Measurements from ENCODE around the gene PCED1B. TPM values are rescaled to one million over a fixed set of nuclear protein-coding genes. Genes with fewer than 3 reads are reported as not detected.

PCED1B gene
- total RNA-seq, 1 donor from 2014 or later, result 4.8 TPM

DNA sequence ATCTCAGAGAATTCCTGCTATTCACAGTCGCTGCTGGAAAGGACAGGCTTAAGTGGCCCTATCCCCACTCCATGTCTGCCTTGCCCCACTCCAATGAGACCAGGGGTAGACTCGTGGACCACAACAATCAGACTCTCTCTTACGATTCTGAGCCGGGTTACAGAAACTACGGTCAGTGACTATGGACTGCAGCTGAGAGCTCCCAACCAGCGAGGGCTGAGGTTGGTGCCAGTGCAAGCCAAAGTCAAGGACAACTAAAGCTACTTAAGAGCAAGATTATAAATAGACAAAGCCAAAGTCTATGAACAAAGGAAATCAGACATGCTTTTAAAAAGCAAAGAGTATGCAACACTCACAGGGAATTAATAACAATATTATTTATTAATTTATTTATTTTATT is 18.7 kb downstream of the PCED1B start:
- Histone ChIP-seq H3K4me3 (ENCODE audit: low read depth, low read length) (no peak overlapping the region), H3K36me3 (ENCODE audit: control insufficient read depth, insufficient read depth, low read length) (no peaks in the 10 kb centered on the region), H3K27me3 (ENCODE audit: control insufficient read depth, insufficient read depth, low read length) (no peaks in the 10 kb centered on the region)
- TF ChIP-seq, protein P1, sequence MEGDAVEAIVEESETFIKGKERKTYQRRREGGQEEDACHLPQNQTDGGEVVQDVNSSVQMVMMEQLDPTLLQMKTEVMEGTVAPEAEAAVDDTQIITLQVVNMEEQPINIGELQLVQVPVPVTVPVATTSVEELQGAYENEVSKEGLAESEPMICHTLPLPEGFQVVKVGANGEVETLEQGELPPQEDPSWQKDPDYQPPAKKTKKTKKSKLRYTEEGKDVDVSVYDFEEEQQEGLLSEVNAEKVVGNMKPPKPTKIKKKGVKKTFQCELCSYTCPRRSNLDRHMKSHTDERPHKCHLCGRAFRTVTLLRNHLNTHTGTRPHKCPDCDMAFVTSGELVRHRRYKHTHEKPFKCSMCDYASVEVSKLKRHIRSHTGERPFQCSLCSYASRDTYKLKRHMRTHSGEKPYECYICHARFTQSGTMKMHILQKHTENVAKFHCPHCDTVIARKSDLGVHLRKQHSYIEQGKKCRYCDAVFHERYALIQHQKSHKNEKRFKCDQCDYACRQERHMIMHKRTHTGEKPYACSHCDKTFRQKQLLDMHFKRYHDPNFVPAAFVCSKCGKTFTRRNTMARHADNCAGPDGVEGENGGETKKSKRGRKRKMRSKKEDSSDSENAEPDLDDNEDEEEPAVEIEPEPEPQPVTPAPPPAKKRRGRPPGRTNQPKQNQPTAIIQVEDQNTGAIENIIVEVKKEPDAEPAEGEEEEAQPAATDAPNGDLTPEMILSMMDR (IDR thresholded peaks at IDR 0.05; ENCODE audit: insufficient read depth, low read length, poor library complexity, severe bottlenecking), result no peak
- no peak for DNase-seq (ENCODE audit: low read depth)

DNA sequence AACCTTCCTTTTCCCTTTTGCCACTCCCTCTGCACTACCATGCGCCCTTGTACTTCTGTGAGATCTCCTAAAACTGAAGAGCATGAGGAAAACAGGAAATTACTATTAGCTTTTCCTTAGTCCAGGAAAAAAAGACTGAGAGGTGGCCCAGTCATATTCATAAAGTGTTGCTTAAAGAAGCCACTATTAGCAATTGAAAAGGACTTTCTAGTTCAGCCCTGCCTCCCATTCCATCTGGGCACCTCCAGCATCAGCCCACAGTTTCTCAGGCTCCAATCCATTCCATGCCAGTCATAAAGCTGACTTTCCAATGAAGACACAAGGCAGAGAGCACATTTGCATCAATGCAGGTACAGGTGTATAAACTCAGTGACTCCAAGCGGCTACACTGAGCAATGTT is 20.2 kb downstream of the PCED1B start:
- no peaks in the 10 kb centered on the region for H3K36me3 ChIP-seq (ENCODE audit: control insufficient read depth, insufficient read depth, low read length)
- no peak overlapping the region for H3K4me3 ChIP-seq (ENCODE audit: low read depth, low read length)
- DNase-seq (ENCODE audit: low read depth), result no peak
- H3K27me3 ChIP-seq (ENCODE audit: control insufficient read depth, insufficient read depth, low read length), result no peaks in the 10 kb centered on the region
- TF ChIP-seq, protein P1 (IDR thresholded peaks at IDR 0.05; ENCODE audit: insufficient read depth, low read length, poor library complexity, severe bottlenecking), result no peak

DNA sequence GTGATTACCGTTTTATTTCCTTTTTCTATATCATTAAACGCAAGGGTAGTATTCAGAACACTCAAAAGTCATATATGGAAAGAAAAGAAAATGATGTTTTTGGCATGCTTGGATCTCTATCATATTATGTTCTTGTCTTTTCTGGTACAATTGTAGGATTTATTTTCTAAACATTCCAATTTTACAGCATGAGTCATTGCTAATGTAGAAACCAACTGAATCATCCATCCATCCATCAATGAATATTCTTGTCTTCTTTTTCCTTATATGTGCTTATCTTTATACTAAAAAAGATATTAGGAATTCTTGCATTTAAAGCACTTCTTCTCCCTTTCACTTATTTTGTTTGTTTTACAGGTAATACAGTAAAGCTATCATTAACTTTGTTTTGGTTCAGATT is 20.7 kb downstream of the PCED1B start:
- TF ChIP-seq, protein P1 (IDR thresholded peaks at IDR 0.05; ENCODE audit: insufficient read depth, low read length, poor library complexity, severe bottlenecking), result no peak
- DNase-seq (ENCODE audit: low read depth), result no peak
- Histone ChIP-seq H3K27me3 (ENCODE audit: control insufficient read depth, insufficient read depth, low read length) (no peaks in the 10 kb centered on the region), H3K36me3 (ENCODE audit: control insufficient read depth, insufficient read depth, low read length) (no peaks in the 10 kb centered on the region), H3K4me3 (ENCODE audit: low read depth, low read length) (no peak overlapping the region)

DNA sequence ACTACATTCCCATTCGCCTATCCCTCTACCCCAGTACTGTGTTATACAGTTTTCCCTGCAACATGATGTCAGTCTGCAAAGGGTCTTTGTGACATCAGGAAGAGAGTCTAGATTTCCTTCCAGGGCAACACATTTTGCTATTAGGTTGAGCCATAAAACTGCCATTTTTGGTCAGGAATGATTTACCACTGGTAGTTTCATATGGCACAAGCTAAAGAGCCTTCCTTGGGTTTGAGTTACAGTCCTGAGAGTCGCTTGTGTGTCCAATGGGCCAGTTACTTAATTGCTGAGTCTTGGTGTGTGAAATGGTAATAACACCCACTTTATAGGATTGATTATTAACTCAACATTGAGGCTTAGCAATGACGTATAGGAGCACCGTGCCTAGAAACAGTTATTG is 23.0 kb downstream of the PCED1B start:
- TF ChIP-seq, protein P1 (IDR thresholded peaks at IDR 0.05; ENCODE audit: insufficient read depth, low read length, poor library complexity, severe bottlenecking), result no peak
- Histone ChIP-seq H3K4me3 (ENCODE audit: low read depth, low read length) (no peak overlapping the region), H3K27me3 (ENCODE audit: control insufficient read depth, insufficient read depth, low read length) (no peaks in the 10 kb centered on the region), H3K36me3 (ENCODE audit: control insufficient read depth, insufficient read depth, low read length) (no peaks in the 10 kb centered on the region)
- DNase-seq (ENCODE audit: low read depth), result no peak

DNA sequence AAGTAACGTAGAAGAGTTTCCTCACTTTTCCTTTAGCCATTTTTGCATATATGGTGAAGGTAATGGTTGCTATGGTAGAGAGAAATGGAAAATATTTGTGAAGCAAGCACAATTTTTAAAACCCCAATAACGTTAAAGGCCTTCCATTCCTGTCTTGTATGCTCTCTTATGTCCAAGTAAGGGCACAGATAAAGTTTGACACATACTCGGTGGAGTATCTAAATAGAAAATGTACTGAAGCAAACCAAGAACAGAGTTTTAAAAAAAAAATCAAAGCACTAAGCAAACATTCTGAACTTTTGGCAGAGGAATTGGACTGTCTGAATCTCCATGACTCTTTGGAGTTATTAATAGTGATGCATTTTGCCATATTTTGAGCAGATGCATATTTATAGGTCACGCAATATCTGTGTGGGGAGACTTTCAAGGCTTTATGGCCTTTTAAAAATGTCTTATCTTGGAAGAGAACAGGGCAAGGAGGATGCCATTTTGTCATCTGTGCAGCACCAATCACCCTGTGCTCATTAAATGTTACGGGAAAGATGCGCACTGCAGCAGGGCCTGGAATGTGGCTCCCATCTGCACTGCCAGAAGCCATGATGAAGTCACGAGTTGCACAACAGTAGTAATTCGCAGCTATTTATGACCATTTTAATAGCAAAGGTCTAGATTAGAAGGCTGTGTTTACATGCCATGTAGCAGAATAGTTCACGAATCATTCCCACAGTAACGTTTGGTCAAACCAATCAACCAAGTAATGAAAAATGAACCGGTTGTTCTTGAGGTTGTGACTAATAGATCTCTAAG is 23.6 kb downstream of the PCED1B start:
- TF ChIP-seq, protein P1 (IDR thresholded peaks at IDR 0.05; ENCODE audit: insufficient read depth, low read length, poor library complexity, severe bottlenecking), result no peak
- no peaks in the 10 kb centered on the region for H3K36me3 ChIP-seq (ENCODE audit: control insufficient read depth, insufficient read depth, low read length)
- no peak overlapping the region for H3K4me3 ChIP-seq (ENCODE audit: low read depth, low read length)
- DNase-seq (ENCODE audit: low read depth), result no peak
- no peaks in the 10 kb centered on the region for H3K27me3 ChIP-seq (ENCODE audit: control insufficient read depth, insufficient read depth, low read length)

Measured in kidney epithelial cell (primary cell).